SW 1271 (cell line): ENCODE results near the gene SEMA3C.
A peak's percentile ranks its signal among the peaks of the same experiment; 100 is the strongest.

ENCODE experiments used
- DNase-seq, 2 experiments: peaks; one replicate each; lab custom pipeline; 2025; lab: John Stamatoyannopoulos, UW

SEMA3C gene

DNA sequence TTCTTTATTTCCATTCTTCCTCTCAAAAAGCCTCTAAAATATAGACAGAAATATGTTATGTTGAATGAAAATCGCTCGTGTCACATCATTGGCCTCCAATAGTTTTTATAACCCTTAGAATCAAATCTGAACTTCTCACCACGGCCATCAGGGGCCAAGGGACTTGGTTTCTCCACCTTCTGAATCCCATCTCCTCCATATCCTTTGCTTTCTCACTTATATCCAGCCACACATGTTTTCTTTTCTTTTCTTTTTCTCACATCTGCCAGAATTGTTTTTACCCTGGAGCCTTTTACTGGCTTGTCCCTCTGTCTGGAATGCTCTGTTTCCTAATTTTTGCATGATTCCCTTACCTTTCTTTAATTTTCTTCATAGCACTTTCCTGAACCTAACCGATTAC lies 184.8 kb downstream of the SEMA3C start:
- no peak for DNase-seq

DNA sequence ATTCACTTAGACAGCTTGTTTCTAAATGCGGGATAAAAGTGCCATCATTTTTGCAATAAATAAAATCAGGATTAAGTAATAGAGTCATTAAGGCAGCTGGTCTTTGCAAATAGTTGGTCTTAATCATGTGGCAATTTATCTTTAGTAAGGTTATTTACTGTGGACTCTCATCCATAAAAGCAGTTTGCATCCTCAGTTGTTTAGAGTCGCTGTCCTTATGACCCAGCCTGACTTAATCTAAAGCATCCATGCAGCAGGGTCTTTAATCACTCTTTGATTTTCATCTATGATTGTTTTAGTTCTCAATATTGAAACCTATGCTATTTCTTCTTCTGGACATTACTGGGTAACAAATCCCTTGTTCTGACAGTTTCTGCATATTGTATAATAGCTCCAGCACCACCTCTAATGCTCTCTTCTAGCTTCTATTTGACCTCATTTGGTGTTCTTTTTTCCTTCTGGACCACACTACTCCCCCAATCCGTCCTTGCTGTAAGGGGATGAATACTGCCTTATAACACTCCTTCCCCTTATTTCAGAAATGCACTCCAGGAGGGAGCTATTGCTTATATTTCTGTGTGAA lies 185.4 kb downstream of the SEMA3C start:
- no peak for DNase-seq

DNA sequence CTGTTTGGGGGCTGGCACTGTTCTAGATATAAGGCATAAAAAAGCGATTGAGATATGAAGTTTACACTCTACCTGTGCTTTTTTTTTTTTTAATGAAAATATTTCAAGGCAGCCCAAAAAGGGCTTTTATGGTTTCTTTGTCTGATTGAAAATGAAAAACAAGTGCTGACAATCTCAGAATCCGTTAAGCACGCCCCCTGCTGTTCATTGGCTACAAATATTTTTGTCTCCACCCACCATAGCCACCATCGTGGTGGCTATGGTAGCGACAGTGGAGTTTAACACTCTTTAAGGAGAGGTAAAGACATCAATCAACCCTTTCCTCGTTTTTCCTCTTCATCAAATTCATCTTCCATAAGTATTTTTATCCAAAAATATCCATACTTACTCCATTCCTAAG lies 186.2 kb downstream of the SEMA3C start:
- no peak for DNase-seq

DNA sequence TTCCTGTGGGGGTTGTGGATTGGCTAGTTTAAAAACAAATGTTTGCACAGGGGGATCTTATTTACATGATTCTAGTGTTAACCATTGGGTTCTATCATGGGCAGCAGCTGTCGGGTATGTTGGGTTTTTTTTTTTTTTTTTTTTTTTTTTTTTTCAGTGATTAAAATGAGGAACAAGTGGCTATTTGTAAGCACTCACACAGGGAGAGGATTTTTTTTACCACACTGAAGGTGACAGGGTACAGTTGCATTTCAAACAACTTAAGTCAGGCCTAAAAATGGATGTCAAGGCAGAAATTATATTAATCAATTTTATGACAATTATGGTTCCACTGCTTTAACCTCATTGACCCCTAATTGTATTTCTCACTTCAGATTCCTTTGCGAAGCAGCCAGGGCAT lies 187.6 kb downstream of the SEMA3C start:
- no peak for DNase-seq

DNA sequence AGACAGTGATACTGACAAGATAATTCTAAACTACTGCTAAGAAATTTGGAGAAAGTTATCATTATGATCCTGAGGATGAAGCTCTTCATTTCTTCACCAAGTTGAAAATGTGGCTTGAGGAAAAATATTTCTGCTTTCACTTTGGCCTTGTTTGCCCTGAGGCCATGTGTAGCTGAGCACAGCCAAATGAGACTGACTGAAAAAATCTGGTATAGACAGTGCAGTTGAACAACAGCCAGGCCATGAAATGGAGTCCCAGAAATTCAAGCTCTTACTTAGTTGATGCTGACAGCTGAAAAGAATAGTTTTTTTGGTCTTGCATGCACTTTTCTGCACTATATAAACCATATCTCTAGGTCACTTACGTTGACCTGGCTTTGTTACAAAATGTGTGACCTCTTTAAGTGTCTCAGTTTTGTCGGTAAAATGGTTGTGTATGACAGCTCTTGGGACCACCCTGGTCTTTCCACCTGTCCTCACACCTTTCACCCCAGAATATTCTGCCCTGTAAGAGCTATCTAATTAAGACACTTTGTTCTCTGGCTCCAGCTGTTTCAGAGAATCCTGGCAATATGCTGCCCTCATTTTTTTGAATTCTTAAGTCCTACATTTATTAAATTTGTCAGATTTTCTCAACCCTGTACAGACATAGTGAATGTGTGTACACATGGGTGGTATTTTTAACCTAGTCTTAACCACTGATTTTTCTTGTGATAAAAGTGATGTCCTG lies 189.1 kb downstream of the SEMA3C start:
- no peak for DNase-seq

DNA sequence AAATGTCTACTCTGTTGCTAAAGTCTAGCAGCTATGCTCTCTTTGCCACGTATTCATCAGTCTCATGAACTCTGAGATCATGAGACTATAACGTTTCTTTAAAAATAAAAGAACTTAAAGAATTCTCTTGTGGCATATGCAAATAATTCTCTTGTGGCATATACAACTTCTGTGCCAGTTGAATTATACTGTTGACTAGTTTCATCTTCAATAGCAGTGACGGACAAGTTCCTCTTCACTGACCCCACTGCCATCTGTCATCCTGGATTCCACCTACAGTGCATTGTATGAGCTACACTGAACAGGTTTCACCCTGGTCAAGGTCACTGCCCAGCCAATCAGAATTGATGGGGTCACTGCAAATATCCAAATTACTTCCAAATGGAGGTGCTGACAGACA lies 192.2 kb downstream of the SEMA3C start:
- no peak for DNase-seq

DNA sequence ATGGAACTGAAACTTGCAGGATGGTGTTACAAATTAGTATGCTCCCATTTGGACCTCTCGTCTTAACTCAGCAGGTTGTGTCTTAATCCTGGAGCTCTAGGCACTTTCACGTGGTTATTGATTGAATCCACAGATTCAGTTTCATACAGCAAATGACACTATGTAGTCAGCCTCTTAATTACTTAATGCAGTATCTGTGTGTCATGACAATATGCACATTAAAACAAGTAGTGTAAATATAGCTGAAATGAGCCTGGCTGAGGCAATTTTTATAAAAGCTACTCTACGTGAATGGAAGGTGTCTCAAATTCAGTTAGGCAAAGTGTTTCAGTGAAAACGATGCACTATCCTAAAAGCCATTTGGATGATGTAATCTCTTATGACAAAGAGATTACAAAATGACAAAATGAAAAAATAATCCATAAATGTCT lies 193.7 kb downstream of the SEMA3C start:
- DNase-seq, result no peak

DNA sequence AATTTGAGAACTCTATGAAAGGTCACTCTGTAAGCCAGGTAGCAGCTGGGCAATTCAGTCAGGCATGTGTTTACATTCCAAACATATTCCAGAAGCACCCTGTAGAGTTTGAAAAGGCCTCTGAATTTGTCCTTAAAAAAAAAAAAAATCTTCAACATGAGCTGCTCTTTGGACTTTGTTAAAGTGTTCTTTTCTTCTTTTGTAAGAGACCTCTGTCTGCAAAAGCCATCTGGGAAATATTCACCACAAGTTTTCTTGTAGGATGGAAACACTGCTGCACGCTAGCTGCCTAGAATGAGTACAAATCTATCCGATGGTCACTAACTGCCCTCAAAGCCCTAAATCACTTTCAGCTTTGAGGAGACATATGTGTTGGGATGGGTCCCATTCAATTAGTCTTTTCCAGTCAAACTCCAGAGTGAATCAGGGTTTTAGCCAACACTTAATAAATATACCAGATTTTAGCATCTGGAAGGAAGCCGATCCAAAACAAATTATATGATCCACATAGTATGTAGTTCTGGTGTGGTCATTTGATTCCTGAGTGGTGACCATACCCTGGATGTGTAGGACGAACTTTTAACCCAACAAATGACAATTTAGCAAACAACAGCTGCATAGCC lies 194.5 kb downstream of the SEMA3C start:
- DNase-seq, result peak in 1 of 2 experiments; percentile 42

DNA sequence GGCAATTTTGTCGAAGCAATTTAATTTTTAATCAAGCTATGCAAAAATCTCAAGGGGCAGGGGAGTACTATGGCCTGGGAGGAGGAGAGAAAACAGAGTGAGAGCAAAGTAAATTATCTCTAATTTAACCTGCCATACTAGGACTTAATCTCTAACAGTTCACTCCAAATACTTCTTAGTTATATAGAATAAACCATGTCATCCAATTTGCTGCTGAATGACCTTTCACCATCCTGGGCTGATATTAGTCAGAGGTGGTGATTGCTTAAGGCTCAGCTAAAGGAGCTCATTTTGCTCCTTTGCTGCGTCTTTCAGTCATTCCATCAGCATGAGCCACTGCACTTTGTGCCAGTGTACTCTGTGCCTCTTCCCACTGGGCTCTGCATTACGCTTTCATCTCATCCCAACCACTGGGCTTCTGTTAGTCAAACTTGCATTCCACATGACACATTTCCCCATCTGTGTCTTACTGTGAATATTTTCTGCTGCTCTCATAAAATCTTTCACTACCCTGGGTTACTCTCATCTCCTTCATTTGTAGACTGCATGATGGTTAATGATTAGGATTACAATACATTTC lies 196.1 kb downstream of the SEMA3C start:
- peak; percentile 90 to 98 for DNase-seq

DNA sequence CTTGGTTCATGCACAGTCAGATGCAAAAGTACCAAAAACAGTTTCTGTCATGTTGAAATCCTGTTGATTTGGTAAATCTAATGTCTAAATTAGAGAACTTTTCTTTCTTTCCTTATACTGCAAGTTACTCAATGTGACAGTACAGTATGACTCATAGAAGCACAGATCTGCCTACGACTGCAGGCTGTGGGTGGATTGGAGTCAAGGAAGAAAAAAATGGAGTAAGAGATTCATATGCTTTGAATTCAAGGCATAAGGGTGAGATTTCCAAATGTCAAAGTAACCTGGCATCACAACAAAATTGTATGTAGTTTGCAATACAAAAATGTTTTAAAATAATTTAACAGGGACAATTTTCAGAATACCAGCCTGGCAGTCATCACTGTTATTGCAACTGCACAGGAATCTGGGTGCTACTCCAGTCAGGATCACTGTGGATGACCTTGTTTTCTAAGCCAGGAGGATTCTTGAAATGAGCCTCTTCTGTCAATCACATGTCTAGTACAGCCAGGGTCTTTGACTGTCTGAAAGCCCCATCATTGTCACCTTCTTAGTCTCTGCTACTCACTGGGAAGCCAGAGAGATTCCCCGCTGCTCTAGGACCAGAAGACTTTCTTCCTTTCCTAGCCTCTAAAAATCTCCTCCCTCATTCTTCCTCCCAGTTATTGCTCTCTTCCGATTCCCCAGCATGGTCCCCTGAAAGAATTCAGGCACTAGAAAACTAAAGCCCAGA lies 196.8 kb downstream of the SEMA3C start:
- peak; percentile 48 to 85 for DNase-seq

DNA sequence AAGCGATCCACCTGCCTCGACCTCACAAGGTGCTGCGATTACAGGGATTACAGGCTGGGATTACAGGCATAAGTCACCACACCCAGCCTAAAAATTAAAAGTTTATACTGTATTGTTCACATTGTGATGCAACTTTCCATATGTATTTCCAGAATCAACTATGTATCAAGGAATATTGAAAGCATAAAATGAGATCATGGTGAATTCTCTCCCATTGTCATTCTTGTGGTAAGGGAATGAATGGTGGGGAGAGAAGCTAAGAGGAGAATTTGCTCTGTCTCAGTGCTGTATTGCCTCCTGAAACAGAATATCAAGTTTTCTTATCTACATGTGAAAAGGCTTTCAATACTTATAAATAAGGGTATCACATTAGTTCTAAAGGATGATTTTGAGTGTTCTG lies 198.7 kb downstream of the SEMA3C start:
- no peak for DNase-seq

DNA sequence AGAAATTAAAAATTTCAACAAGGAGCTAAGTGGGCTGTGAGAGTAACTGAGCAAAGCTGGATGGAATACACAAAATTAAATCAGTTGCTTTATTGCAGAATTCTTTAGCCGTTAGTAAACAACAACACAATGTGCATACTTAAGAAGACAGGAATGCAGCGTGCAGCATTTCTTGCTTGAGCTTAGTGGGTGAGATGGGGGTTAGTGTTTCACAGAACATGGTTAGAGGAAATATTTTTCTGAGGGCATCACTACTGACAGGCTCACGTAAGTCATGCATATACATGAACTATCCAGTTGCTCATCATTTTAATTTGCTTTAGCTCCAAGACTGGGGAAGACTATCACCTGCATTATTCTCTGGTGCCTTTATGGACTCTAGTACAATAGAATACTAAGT lies 199.6 kb downstream of the SEMA3C start:
- peak in 1 of 2 experiments; percentile 18 for DNase-seq

DNA sequence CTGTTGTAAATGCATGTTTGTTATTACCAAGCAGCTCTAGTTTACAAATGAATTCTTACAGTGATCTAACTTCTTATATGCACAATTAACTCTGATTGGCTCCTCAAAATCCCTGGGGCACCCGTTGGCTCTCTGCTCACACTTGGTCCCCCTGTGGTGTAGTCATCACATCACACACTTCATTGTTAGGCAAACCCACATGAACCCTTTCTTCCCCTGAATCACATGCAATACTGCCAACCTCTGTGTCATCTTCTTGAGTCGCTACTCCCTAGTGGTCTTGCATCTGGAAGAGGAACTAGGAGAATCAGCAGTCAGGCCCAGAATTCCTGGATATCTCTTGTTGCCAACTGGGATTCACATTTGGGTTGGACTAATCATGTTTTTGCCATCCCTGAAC lies 207.3 kb downstream of the SEMA3C start:
- DNase-seq, result no peak

DNA sequence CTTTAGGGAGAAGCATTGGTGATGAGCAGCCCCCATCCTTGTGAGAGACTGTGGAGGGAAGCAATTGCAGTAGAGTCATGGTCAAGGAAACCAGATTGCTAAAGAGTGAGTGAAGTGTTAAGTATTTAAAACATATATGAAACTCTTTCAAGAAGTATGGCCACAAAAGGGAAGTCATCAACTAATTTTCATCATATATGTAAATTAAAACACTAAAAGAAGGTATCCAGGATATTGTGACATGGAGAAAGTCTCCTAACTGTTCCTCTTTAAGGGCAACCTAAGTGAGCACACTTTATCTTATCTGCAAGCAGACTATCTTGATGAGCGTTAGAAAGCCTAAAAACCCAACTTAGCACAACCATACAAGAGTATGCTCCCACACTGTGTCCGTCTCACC lies 210.7 kb downstream of the SEMA3C start:
- no peak for DNase-seq

DNA sequence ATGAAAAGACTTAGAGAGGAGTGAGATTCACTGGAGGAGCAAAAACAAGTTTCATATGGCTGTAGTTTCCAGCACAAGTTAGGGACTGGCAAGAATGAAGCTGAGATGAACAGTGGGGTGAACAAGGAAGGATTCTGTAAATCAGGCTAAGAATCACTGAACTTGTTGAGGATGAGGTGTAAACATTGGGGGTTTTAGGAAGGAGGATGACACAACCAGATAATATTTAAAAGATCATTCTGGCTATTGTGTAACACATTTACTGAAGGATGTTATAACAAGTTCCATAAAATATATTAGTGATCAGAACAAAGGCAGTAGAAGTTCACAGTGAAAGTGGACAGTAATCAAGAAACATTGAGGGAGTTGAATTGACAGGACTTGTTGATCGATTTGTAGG lies 211.5 kb downstream of the SEMA3C start:
- DNase-seq, result no peak

DNA sequence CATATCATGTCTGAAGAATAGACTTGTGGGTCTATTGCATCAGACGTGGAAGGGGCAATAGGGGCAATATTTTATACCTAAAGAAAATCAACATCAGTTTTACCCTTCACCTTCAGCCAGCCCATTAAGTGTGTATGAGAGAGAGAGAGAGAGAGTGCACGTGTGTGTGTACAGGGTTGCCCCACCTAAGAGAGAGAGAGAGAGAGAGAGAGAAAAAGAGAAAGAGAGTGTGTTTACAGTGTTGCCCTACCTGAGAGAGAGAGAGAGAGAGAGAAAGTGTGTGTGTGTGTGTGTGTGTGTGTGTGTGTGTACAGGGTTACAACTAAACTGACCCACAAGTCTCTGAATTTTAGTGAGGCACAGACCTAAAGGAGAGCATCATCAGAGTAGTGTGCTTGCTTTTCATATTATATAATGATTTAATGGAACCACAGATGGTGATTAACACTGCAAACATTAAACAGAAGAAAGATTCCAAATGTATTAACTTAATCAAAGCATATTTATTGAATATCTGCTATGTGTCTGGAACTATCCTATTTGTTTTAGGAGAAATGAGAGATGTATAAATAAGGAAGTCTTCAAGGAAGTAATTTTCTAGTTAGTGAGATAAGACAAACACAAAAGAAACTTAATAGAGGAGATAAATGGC lies 213.6 kb downstream of the SEMA3C start:
- no peak for DNase-seq

DNA sequence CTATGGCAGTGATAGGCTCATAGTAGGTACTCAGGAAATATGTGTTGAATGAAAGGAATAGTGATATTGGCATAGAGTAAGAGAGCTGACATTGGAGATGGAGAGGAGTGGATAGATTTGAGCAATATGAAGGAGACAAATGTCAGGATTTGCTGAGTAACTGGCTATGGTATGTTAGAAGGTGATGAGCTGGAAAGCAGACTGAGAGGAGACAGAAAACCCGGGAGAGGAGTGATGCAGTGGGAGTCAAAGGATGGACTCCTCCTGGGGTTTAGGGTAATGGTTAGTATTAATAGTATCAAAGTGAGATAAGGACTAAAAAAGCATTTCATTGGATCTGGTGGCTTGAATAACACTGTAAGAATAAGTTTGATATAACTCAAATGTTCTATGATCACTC lies 215.6 kb downstream of the SEMA3C start:
- no peak for DNase-seq

DNA sequence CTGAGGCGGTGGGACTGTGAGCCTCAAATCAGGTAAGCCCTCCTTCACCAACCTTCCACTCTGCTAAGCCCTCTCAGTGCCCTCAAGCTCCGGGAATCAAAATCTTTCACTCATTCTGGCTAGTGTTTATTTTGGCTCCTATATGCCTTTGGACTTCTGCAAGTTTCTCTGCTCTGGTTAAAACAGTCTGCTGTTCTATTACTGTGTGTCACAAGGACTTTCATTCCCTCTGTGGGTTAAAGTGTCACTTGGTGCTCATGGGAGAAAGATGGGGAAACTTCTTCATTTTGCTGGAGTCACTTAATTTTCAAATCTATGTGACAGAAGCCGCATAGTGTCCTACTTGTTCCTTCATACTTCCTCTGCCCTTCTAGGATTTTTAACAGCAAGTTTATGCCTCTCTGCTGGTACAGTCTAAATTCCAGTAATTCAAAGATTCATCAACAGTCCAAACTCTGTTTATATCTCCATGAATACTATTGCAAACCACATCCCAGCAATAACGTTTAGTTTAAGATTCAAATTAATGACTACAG lies 219.1 kb downstream of the SEMA3C start:
- DNase-seq, result no peak

DNA sequence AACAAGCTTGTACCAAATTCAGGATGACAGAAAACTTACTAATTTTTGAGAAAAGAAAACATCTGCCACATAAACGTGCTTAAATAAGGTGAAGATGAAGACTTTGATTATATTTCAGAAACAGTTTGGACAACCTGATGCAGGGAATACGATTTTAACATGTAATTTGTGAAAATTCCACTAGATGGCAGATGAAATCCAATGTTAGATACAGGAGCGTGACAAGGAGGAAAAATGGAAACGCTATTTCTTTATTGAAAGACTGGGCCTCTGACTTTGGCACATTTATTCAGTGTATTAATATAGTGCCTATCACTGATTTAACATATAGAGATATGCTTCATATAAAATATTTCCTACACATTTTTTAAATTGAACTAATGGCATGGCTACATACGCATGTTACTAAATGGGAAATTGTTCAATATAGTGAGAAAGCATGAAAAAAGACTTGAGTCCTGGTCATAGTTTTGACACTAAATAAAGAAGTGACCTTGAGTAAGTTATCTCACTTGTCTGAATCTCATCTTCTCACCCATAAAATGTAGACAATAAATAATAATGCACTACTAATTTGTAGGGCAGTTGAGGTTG lies 219.7 kb downstream of the SEMA3C start:
- DNase-seq, result peak in 1 of 2 experiments; percentile 74
